Type B pancreatic cell (in vitro differentiated cells): ENCODE data around the gene MIPOL1. TPM values are rescaled to one million over a fixed set of nuclear protein-coding genes. Genes with fewer than 3 reads are reported as not detected.

Experiments used
- DNase-seq: peaks from one replicate; pipeline ENCODE4 v3.0.0; 2021; ENCODE audit warnings: mixed read lengths; ENCODE audit not compliant: unreplicated experiment; ENCODE audit errors: extremely low spot score
- H3K27ac Mint-ChIP-seq: 2 replicates; pipeline ENCODE4 v1.8.0; 2021; ENCODE audit warnings: mild to moderate bottlenecking, mixed read lengths
- H3K27me3 Mint-ChIP-seq: 2 replicates; pipeline ENCODE4 v1.8.0; 2021; ENCODE audit warnings: mixed read lengths
- H3K36me3 Mint-ChIP-seq: 2 replicates; pipeline ENCODE4 v1.8.0; 2021; ENCODE audit warnings: mixed read lengths
- H3K4me1 Mint-ChIP-seq: one replicate; pipeline ENCODE4 v1.8.0; 2021; ENCODE audit warnings: mixed read lengths; ENCODE audit not compliant: unreplicated experiment
- H3K4me3 Mint-ChIP-seq: 2 replicates; pipeline ENCODE4 v1.8.0; 2021; ENCODE audit warnings: mild to moderate bottlenecking, mixed read lengths
- H3K9me3 Mint-ChIP-seq: 2 replicates; pipeline ENCODE4 v1.8.0; 2021; ENCODE audit warnings: mixed read lengths
- total RNA-seq: library from RNA; stranded (reverse); gene quantifications from 2 replicates; pipeline ENCODE4 v1.2.1, GENCODE V29; 2021; ENCODE audit warnings: low replicate concordance
- TF ChIP-seq, protein P1 (sequence below): fragments of 200-600 bp; sonication (generic); conservative IDR thresholded peaks from 2 replicates; pipeline ENCODE4 v1.5.0; 2021; ENCODE audit warnings: antibody characterized with exemption, mild to moderate bottlenecking

The MIPOL1 gene
- total RNA-seq, 1 donor from 2014 or later = 14.5 TPM

DNA sequence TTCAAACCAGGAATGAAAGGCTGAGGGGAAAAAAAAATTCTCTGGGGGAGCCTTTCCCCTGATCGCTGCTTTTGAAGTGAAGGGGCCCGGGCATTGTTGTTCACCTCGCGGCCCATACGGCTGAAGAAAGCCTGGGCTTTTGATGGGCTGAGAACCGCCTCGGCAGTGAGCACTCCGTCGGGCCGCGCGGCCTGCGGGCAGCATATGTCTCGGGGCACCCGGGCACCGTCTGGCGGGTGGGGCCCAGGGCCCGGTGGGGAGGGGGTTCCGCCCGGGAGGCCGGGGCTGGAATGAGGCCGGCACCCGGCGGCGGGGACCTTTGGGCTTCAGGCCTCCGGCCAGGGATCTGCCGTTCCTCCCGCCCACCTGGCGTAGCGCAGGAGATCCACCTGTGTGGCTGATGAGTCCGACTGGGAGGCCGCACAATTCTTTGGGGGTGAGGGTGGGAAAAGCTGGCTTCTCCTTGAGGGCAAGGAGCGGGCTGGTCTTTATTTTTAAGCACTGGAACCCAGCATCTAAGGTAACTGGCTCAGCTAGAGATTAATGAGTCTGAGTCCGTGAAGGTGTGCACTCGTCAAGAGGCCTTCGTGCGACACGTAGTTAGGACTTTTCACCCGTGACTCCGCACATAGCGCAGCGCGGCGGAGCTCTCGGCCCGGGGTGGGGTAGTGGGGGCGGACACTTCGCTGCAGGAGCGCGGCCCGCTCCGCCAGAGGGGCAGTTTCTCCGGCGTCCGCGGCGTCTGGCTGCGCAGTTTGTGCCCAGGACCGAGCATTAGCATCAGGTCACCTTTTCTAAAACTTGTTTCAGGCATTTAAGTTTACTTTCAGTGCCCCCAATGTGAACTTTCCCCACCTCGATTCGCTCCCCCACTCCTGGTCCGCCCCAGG lies 386.7 kb downstream of the MIPOL1 start:
- Mint-ChIP-seq H3K27me3 (peaks cover 91% of the 10 kb centered on the region), H3K4me3 (peak overlapping the region; percentile 77), H3K27ac (peak overlapping the region; percentile 85), H3K36me3 (peaks cover 11% of the 10 kb centered on the region), H3K9me3 (no peaks in the 10 kb centered on the region), H3K4me1 (peaks cover 11% of the 10 kb centered on the region)
- TF ChIP-seq, protein P1, sequence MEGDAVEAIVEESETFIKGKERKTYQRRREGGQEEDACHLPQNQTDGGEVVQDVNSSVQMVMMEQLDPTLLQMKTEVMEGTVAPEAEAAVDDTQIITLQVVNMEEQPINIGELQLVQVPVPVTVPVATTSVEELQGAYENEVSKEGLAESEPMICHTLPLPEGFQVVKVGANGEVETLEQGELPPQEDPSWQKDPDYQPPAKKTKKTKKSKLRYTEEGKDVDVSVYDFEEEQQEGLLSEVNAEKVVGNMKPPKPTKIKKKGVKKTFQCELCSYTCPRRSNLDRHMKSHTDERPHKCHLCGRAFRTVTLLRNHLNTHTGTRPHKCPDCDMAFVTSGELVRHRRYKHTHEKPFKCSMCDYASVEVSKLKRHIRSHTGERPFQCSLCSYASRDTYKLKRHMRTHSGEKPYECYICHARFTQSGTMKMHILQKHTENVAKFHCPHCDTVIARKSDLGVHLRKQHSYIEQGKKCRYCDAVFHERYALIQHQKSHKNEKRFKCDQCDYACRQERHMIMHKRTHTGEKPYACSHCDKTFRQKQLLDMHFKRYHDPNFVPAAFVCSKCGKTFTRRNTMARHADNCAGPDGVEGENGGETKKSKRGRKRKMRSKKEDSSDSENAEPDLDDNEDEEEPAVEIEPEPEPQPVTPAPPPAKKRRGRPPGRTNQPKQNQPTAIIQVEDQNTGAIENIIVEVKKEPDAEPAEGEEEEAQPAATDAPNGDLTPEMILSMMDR = no peak
- DNase-seq = no peak

DNA sequence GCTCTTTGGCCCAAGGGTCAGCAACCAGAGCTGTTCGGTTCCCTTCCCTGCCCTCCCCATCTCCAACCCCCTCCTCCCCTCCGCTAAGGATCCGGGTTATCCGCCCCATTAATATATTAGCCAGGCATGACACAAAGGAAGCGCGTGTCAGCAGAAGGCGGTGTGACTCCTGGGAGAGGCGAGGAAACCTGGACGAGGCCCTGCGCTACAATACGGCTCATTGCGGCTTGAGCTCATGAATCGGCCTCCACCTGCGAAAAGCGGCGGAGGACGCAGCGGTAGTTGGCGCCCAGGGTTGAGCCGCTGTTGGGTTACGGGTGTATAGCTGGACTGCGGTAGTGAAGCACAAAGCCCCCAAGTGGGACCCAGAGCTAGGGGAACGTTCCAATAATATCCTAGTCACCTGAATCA lies 387.4 kb downstream of the MIPOL1 start:
- TF ChIP-seq, protein P1 = no peak
- Mint-ChIP-seq H3K9me3 (no peaks in the 10 kb centered on the region), H3K4me1 (peaks cover 12% of the 10 kb centered on the region), H3K4me3 (peak overlapping the region; percentile 69), H3K27me3 (peaks cover 89% of the 10 kb centered on the region), H3K36me3 (peaks cover 12% of the 10 kb centered on the region), H3K27ac (peak overlapping the region; percentile 85)
- DNase-seq = no peak

DNA sequence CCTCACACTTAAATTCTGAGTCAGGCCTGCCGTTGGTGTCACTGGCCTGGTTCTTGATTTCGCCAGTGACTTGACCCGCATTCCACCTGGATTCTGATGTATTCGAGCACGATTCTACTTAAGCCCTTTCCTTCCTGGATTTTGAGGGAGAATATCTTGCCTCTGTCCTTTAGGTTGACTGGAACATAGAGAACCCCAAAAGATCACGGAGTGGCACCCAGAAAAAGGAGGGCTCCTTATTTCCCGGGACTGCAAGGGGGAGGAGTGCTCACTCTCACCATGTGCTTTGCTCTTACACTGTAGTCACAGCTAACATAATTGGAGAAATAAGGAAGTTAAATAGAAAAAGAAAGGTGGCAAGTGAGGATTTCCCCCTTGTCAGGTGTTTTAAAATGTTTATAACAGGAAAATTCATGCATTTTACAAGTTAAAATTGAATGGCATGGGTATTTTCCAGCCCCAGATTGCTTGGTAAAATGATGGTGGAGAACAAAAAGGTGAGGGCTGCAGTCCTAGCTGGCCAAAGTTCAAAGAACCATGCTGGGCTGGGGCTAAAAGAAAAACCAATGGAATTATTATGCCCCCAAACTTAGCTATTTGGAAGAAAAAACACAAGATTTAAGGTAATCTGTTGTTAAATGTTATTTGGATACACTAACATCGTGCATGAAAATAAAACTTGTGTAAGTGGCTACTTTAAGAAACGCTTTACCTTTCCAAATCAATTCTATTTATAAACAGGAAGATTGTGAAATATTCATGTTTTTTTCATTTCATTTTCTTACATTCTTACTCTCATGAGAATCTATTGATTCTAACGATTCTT lies 388.4 kb downstream of the MIPOL1 start:
- Mint-ChIP-seq H3K36me3 (peaks cover 18% of the 10 kb centered on the region), H3K27me3 (peaks cover 89% of the 10 kb centered on the region), H3K9me3 (no peaks in the 10 kb centered on the region), H3K4me1 (peaks cover 12% of the 10 kb centered on the region), H3K27ac (peak overlapping the region; percentile 85), H3K4me3 (peak overlapping the region; percentile 85)
- no peak for DNase-seq
- TF ChIP-seq, protein P1 = no peak

DNA sequence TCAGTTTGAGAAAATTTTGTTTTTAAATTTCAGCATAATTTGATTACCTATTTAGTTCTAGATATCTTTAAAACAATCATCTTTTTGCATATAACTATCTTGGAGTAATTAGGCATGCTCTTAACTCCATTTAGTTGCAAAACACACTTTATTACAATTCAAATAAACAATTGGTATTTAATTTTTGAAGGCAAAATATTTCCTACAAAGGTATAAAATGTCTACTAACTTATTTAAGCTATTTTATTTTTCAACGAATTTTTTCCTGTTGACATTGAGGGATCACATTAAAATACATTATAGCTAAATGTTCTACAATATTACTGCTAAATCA lies 389.0 kb downstream of the MIPOL1 start:
- H3K9me3 Mint-ChIP-seq = no peaks in the 10 kb centered on the region
- peaks cover 87% of the 10 kb centered on the region for H3K27me3 Mint-ChIP-seq
- H3K4me3 Mint-ChIP-seq = peak overlapping the region; percentile 85
- H3K27ac Mint-ChIP-seq = no peak overlapping the region
- no peak for DNase-seq
- peaks cover 12% of the 10 kb centered on the region for H3K4me1 Mint-ChIP-seq
- peaks cover 20% of the 10 kb centered on the region for H3K36me3 Mint-ChIP-seq
- TF ChIP-seq, protein P1 = no peak

DNA sequence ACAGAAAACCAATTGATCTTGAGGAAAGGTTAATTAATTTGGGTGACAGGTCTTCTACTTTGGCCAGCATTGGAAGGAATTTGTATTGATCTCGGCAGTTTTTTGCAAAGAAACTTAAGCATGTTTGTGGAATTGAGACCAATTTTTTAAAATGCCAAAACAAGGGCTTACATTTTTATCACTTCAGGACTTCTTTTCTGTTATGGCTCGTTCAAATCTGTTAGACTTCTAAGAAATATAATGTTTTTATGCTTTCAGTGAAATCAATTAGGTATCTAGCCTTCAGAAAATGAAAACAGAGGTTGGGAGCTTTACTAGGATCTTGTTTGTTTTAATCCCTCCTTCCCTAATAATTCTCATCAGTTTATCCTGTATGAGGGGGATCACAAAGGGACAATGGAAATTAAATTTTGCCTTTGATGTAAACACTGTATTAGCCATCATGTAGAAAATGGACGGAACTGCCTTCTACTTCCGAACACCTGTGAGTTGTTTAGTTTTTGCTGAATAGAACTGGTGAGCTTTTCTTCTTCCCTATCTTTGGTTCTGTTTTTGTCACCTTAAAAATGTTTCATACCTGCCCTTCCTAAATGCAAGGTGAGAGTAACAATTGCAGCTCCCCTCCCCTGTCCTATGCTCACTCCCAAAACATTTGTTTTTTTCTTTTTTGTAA lies 389.5 kb downstream of the MIPOL1 start:
- peaks cover 12% of the 10 kb centered on the region for H3K4me1 Mint-ChIP-seq

More for the DNA sequence above, 389.5 kb downstream of the MIPOL1 start:
- Mint-ChIP-seq H3K36me3 (peaks cover 20% of the 10 kb centered on the region), H3K27me3 (peaks cover 88% of the 10 kb centered on the region), H3K4me3 (peak overlapping the region; percentile 85), H3K27ac (peak overlapping the region; percentile 70), H3K9me3 (no peaks in the 10 kb centered on the region)
- TF ChIP-seq, protein P1 = no peak
- DNase-seq = no peak
